Activated naive CD4-positive, alpha-beta T cell treated with anti-CD3 and anti-CD28 coated beads, Interleukin-2, amount 50 U/mL, for 24 hours (primary cell): ENCODE results near the gene MGAT2.
"Not testable (repeated sequence)": the region's sequence is repeated elsewhere in the genome, so short reads cannot be mapped to it uniquely, and the experiment has no call there.

Experiments used
- H3K27ac Mint-ChIP-seq: one replicate; pipeline ENCODE4 v1.8.0; 2021; ENCODE audit warnings: mild to moderate bottlenecking, mixed read lengths
- H3K27me3 Mint-ChIP-seq: one replicate; pipeline ENCODE4 v1.8.0; 2021; ENCODE audit warnings: mixed read lengths
- H3K36me3 Mint-ChIP-seq: one replicate; pipeline ENCODE4 v1.8.0; 2021; ENCODE audit warnings: mixed read lengths
- H3K4me1 Mint-ChIP-seq: one replicate; pipeline ENCODE4 v1.8.0; 2021; ENCODE audit warnings: mixed read lengths
- H3K4me3 Mint-ChIP-seq: one replicate; pipeline ENCODE4 v1.8.0; 2021; ENCODE audit warnings: mild to moderate bottlenecking, mixed read lengths
- H3K9me3 Mint-ChIP-seq: one replicate; pipeline ENCODE4 v1.8.0; 2021; ENCODE audit warnings: mixed read lengths

Gene MGAT2

DNA sequence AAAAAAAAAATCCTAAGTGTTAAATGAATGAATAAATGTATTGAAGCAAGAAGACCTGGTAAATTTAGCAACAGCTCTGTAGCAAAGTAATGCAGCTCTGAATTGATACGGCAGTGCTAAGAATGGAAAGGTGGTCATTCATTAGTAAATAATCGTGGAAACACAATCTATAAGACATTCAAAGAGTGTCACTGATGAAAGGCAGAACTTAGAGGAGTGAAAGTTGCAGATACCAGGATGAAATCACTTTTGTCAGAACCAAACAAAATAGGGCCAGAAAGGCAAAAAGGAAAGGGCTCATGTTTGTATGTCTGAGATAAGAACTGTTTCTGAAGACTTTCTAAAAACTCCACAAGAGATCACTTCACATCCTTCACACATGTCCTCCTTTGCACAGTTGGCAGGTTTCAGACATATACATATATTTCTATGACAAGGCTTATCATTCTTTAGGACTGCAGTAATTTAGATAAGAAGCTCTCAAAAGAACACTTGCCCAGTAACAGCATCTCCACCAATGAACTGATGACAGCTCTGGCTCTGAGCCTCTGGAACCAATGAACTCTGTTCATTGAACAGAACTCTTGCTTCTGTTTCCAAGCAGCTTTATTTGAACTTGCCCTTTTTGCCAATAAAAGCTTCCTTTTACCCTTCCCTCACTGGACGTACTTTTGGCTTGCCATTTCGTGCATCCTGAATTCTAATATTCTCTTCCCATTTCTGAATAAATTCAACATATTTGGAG, 26.1 kb upstream of the MGAT2 start:
- Mint-ChIP-seq H3K27ac (no peak overlapping the region), H3K4me1 (peaks cover 18% of the 10 kb centered on the region), H3K9me3 (no peaks in the 10 kb centered on the region), H3K36me3 (no peaks in the 10 kb centered on the region), H3K4me3 (no peak overlapping the region), H3K27me3 (no peaks in the 10 kb centered on the region)

GRCh38 chr14:49598189-49598484, 22.5 kb upstream of the MGAT2 start:
- Mint-ChIP-seq H3K36me3 (peaks cover 2% of the 10 kb centered on the region), H3K27me3 (no peaks in the 10 kb centered on the region), H3K4me1 (peaks cover 26% of the 10 kb centered on the region), H3K4me3 (peak overlapping the region; percentile 98), H3K27ac (peak overlapping the region; percentile 98), H3K9me3 (no peaks in the 10 kb centered on the region)

GRCh38 chr14:49598485-49599300, 21.9 kb upstream of the MGAT2 start, which contains the start of gene LRR1:
TSS of gene LRR1 (plus strand) at chr14:49598940. CDS start at chr14:49599021, 81 bp downstream.
- H3K4me1 Mint-ChIP-seq, result peaks cover 26% of the 10 kb centered on the region
- no peaks in the 10 kb centered on the region for H3K9me3 Mint-ChIP-seq
- H3K27me3 Mint-ChIP-seq, result no peaks in the 10 kb centered on the region
- H3K27ac Mint-ChIP-seq, result peak within 1 kb of the TSS; percentile 98
- peaks cover 2% of the 10 kb centered on the region for H3K36me3 Mint-ChIP-seq
- H3K4me3 Mint-ChIP-seq, result peak within 1 kb of the TSS; percentile 98

- H3K36me3 Mint-ChIP-seq, result peaks cover 5% of the 10 kb centered on the region
- no peaks in the 10 kb centered on the region for H3K9me3 Mint-ChIP-seq
- no peak overlapping the region for H3K27ac Mint-ChIP-seq
- no peaks in the 10 kb centered on the region for H3K4me1 Mint-ChIP-seq
- H3K4me3 Mint-ChIP-seq, result no peak overlapping the region
- H3K27me3 Mint-ChIP-seq, result no peaks in the 10 kb centered on the region
These were observed 13.0 kb upstream of the MGAT2 start for GRCh38 chr14:49607583-49607982.

GRCh38 chr14:49612251-49612650, 8.3 kb upstream of the MGAT2 start:
- no peaks in the 10 kb centered on the region for H3K9me3 Mint-ChIP-seq
- H3K4me1 Mint-ChIP-seq, result peaks cover 2% of the 10 kb centered on the region
- no peaks in the 10 kb centered on the region for H3K27me3 Mint-ChIP-seq
- H3K27ac Mint-ChIP-seq, result no peak overlapping the region
- H3K36me3 Mint-ChIP-seq, result peaks cover 1% of the 10 kb centered on the region
- H3K4me3 Mint-ChIP-seq, result no peak overlapping the region

- H3K9me3 Mint-ChIP-seq, result no peaks in the 10 kb centered on the region
- H3K27me3 Mint-ChIP-seq, result no peaks in the 10 kb centered on the region
- H3K4me3 Mint-ChIP-seq, result no peak overlapping the region
- H3K27ac Mint-ChIP-seq, result no peak overlapping the region
- peaks cover 1% of the 10 kb centered on the region for H3K36me3 Mint-ChIP-seq
- H3K4me1 Mint-ChIP-seq, result peaks cover 6% of the 10 kb centered on the region
These were observed 7.9 kb upstream of the MGAT2 start for GRCh38 chr14:49612671-49613070.

DNA sequence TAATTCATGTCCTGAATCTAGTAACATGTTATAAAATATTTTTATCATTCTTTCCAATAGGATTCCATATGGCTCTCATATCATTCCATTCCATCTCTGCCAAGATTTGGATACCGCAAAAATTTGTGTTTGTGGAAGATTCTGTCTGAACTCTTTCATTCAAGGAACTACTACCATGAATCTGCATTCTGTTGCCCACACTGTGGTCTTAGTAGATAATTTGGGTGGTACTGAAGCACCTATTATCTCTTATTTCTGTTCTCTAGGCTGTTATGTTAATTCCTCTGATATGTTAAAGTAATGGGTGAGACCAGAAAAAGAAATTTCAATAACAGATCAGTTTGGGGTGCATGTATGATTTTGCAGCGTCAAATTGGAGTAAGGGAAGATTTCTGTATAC, 6.4 kb upstream of the MGAT2 start:
- Mint-ChIP-seq H3K4me1 (peaks cover 18% of the 10 kb centered on the region), H3K27me3 (no peaks in the 10 kb centered on the region), H3K36me3 (peaks cover 9% of the 10 kb centered on the region), H3K27ac (no peak overlapping the region), H3K9me3 (no peaks in the 10 kb centered on the region), H3K4me3 (no peak overlapping the region)

DNA sequence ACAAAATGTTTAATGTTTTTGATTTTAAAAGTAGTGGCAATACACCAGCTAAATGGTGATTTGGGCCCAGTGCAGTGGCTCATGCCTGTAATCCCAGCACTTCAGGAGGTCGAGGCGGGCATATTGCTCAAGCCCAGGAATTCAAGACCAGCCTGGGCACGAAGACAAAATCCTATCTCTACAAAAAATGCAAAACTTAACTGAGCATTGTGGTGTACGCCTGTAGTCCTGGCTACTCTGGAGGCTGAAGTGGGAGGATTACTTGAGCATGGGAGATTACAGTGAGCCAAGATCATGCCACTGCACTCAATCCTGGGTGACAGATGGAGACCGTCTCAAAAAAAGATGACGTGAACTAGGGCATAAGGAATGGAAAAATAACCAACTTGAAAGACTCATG, 4.8 kb upstream of the MGAT2 start:
- Mint-ChIP-seq H3K27me3 (no peaks in the 10 kb centered on the region), H3K4me3 (no peak overlapping the region), H3K9me3 (no peaks in the 10 kb centered on the region), H3K36me3 (peaks cover 9% of the 10 kb centered on the region), H3K27ac (no peak overlapping the region), H3K4me1 (peaks cover 18% of the 10 kb centered on the region)

DNA sequence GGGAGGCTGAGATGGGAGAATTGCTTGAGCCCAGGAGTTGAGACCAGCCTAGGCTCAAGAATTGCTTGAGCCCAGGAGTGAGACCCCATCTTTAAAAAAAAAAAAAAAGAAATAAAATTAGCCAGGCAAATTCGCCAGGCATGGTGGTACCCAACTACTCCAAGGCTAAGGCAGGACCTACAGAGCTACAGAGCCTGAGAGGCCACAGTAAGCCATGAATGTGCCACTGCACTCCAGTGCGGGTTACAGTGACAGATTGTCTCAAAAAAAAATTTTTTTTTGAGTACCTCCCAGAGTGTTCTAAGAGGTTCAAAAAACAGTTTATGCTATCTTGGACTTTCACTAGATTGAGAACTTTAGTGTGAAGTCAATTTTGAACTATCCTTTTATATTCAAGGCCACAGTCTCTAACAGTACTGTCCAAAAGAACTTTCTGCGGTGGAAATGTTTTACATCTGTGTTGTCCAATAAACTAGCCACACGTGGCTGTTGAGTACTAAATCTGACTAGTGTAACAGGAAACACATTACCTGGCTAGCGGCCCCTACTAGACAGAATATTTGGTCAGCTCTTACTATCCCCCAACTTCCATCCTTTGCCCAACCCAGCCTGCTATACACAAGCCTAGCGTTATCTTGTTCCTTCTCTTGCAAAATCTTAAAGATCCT, 2.6 kb upstream of the MGAT2 start:
- Mint-ChIP-seq H3K36me3 (peaks cover 15% of the 10 kb centered on the region), H3K4me1 (peaks cover 31% of the 10 kb centered on the region), H3K4me3 (peak overlapping the region; percentile 98), H3K27me3 (no peaks in the 10 kb centered on the region), H3K9me3 (no peaks in the 10 kb centered on the region), H3K27ac (peak overlapping the region; percentile 70)

GRCh38 chr14:49619273-49619672, 1.3 kb upstream of the MGAT2 start:
- not testable (repeated sequence) for H3K27me3 Mint-ChIP-seq, H3K9me3 Mint-ChIP-seq
- H3K4me3 Mint-ChIP-seq, result peak overlapping the region; percentile 98
- H3K4me1 Mint-ChIP-seq, result peaks cover 39% of the 10 kb centered on the region
- peak overlapping the region; percentile 98 for H3K27ac Mint-ChIP-seq
- peaks cover 15% of the 10 kb centered on the region for H3K36me3 Mint-ChIP-seq

- Mint-ChIP-seq H3K36me3 (peaks cover 15% of the 10 kb centered on the region), H3K9me3 (no peaks in the 10 kb centered on the region), H3K4me3 (peak overlapping the region; percentile 98), H3K4me1 (peaks cover 42% of the 10 kb centered on the region), H3K27ac (peak overlapping the region; percentile 98), H3K27me3 (no peaks in the 10 kb centered on the region)
These were observed 869 bp upstream of the MGAT2 start for GRCh38 chr14:49619730-49620129.

GRCh38 chr14:49621114-49621881, 699 bp downstream of the MGAT2 start:
- Mint-ChIP-seq H3K27me3 (no peaks in the 10 kb centered on the region), H3K27ac (peak overlapping the region; percentile 91), H3K9me3 (no peaks in the 10 kb centered on the region), H3K4me1 (peaks cover 50% of the 10 kb centered on the region), H3K36me3 (peaks cover 16% of the 10 kb centered on the region), H3K4me3 (peak overlapping the region; percentile 98)

GRCh38 chr14:49622022-49622607, 1.5 kb downstream of the MGAT2 start:
- Mint-ChIP-seq H3K4me3 (peak overlapping the region; percentile 98), H3K36me3 (peaks cover 18% of the 10 kb centered on the region), H3K27me3 (no peaks in the 10 kb centered on the region), H3K4me1 (peaks cover 53% of the 10 kb centered on the region), H3K9me3 (no peaks in the 10 kb centered on the region), H3K27ac (peak overlapping the region; percentile 91)

DNA sequence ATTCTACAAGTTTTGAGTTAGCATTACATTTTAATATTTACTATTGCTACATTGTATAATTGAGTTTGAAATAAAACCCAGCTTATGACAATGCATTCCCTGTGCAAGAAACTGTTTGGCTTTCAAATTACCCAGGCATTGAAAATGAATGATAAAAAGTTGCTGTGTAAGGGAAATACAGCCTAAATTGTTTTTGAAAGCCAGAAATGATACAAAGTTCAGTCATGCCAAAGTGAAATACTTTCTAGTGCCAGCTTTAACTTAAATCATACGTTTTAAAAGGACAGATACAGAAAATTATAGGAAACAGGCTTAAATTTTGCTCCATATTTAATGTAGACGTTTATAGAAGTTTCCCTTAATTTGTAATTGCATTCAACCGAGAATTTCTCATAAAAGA, 2.8 kb downstream of the MGAT2 start:
- peak overlapping the region; percentile 98 for H3K4me3 Mint-ChIP-seq
- H3K27ac Mint-ChIP-seq, result peak overlapping the region; percentile 51
- H3K4me1 Mint-ChIP-seq, result peaks cover 46% of the 10 kb centered on the region

More for the DNA sequence above, 2.8 kb downstream of the MGAT2 start:
- H3K9me3 Mint-ChIP-seq, result no peaks in the 10 kb centered on the region
- H3K36me3 Mint-ChIP-seq, result peaks cover 18% of the 10 kb centered on the region
- H3K27me3 Mint-ChIP-seq, result no peaks in the 10 kb centered on the region
